Measurements from ENCODE around the gene UBE3C. TPM values are rescaled to one million over a fixed set of nuclear protein-coding genes. Genes with fewer than 3 reads are reported as not detected.
A peak's percentile ranks its signal among the peaks of the same experiment; 100 is the strongest.

Gene UBE3C
- total and polyA plus RNA-seq, 2 of the 13 experiments (the other 11 are each of a cell fraction or from before 2014, with no cell fraction given), result 27.0 to 48.2 TPM

- TF ChIP-seq GATAD2A (CRISPR knock-in tag; IDR thresholded peaks at IDR 0.05) (no peak), HDAC6 (IDR thresholded peaks at IDR 0.05; ENCODE audit: low read depth, low read length) (no peak), CREB1 (IDR thresholded peaks at IDR 0.05) (peak; percentile 56; the same call in 1 of the 2 replicates), CREB1 (CRISPR knock-in tag; IDR thresholded peaks at IDR 0.05) (no peak), ZSCAN21 (CRISPR knock-in tag; IDR thresholded peaks at IDR 0.05; ENCODE audit: borderline replicate concordance) (0 out of 2 replicates have a peak, but pooled peaks have one; percentile 45), SMAD1 (CRISPR knock-in tag; IDR thresholded peaks at IDR 0.05; ENCODE audit: borderline replicate concordance, low read depth) (no peak; the same call in 1 of the 2 replicates), TCF7 (IDR thresholded peaks at IDR 0.05; ENCODE audit: low read depth) (no peak), SMAD3 (CRISPR knock-in tag; IDR thresholded peaks at IDR 0.05) (no peak), ZKSCAN1 (IDR thresholded peaks at IDR 0.05; ENCODE audit: low read length) (no peak), SRF (IDR thresholded peaks at IDR 0.05; ENCODE audit: low read depth, low read length) (no peak), MLXIP (CRISPR knock-in tag; IDR thresholded peaks at IDR 0.05; ENCODE audit: borderline replicate concordance) (no peak; the same call in 1 of the 2 replicates), SRY (CRISPR knock-in tag; IDR thresholded peaks at IDR 0.05) (no peak), GTF2F1 (IDR thresholded peaks at IDR 0.05; ENCODE audit: low read length) (no peak), ZMYM3 (CRISPR knock-in tag; IDR thresholded peaks at IDR 0.05) (no peak), TBL1XR1 (IDR thresholded peaks at IDR 0.05; ENCODE audit: borderline replicate concordance, low read length, partially characterized antibody) (no peak), ESRRA (CRISPR knock-in tag; IDR thresholded peaks at IDR 0.05; ENCODE audit: low read depth) (0 out of 2 replicates have a peak, but pooled peaks have one; percentile 30), SIX1 (CRISPR knock-in tag; IDR thresholded peaks at IDR 0.05; ENCODE audit: borderline replicate concordance) (no peak), ZKSCAN5 (CRISPR knock-in tag; IDR thresholded peaks at IDR 0.05) (no peak), NCOA2 (CRISPR knock-in tag; IDR thresholded peaks at IDR 0.05) (no peak), ZNF619 (CRISPR knock-in tag; IDR thresholded peaks at IDR 0.05) (no peak), ETV6 (CRISPR knock-in tag; conservative IDR thresholded peaks at IDR 0.05) (no peak)
- TF ChIP-seq, protein P1, sequence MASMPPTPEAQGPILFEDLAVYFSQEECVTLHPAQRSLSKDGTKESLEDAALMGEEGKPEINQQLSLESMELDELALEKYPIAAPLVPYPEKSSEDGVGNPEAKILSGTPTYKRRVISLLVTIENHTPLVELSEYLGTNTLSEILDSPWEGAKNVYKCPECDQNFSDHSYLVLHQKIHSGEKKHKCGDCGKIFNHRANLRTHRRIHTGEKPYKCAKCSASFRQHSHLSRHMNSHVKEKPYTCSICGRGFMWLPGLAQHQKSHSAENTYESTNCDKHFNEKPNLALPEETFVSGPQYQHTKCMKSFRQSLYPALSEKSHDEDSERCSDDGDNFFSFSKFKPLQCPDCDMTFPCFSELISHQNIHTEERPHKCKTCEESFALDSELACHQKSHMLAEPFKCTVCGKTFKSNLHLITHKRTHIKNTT (CRISPR knock-in tag; IDR thresholded peaks at IDR 0.05), result no peak
- TF ChIP-seq, protein P2, sequence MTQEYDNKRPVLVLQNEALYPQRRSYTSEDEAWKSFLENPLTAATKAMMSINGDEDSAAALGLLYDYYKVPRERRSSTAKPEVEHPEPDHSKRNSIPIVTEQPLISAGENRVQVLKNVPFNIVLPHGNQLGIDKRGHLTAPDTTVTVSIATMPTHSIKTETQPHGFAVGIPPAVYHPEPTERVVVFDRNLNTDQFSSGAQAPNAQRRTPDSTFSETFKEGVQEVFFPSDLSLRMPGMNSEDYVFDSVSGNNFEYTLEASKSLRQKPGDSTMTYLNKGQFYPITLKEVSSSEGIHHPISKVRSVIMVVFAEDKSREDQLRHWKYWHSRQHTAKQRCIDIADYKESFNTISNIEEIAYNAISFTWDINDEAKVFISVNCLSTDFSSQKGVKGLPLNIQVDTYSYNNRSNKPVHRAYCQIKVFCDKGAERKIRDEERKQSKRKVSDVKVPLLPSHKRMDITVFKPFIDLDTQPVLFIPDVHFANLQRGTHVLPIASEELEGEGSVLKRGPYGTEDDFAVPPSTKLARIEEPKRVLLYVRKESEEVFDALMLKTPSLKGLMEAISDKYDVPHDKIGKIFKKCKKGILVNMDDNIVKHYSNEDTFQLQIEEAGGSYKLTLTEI (CRISPR knock-in tag; conservative IDR thresholded peaks at IDR 0.05), result no peak
- TF ChIP-seq, protein P3, sequence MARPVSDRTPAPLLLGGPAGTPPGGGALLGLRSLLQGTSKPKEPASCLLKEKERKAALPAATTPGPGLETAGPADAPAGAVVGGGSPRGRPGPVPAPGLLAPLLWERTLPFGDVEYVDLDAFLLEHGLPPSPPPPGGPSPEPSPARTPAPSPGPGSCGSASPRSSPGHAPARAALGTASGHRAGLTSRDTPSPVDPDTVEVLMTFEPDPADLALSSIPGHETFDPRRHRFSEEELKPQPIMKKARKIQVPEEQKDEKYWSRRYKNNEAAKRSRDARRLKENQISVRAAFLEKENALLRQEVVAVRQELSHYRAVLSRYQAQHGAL (CRISPR knock-in tag; IDR thresholded peaks at IDR 0.05; ENCODE audit: not compliant biosample characterization), result no peak
Measured at GRCh38 chr7:157138424-157139110, at the start of gene UBE3C (continued).

All from HepG2 (cell line).